HepG2 (cell line): ENCODE data around the gene VPS37D. TPM values are rescaled to one million over a fixed set of nuclear protein-coding genes. Genes with fewer than 3 reads are reported as not detected.
A peak's percentile ranks its signal among the peaks of the same experiment; 100 is the strongest.

Source experiments
- ASH2L ChIP-seq: fragments of 300-600, 200-600 bp; sonication (generic); IDR thresholded peaks from 2 replicates; pipeline ENCODE4 v1.7.0; 2017; ENCODE audit warnings: low read depth, mild to moderate bottlenecking, moderate library complexity, mixed read lengths, low read length; ENCODE audit not compliant: insufficient read length
- CHD2 ChIP-seq: IDR thresholded peaks from 2 replicates; pipeline ENCODE4 v1.6.1; 2011; ENCODE audit warnings: low read depth, low read length, improper control_type of control experiment
- JUND ChIP-seq: sonication (generic); formaldehyde crosslinking; IDR thresholded peaks from 2 replicates; pipeline ENCODE4 v1.8.0; 2022; ENCODE audit warnings: mild to moderate bottlenecking, missing genetic modification reagents
- PITX1 ChIP-seq: sonication (generic); formaldehyde crosslinking; IDR thresholded peaks from 2 replicates; pipeline ENCODE4 v1.5.1; 2020; ENCODE audit warnings: mild to moderate bottlenecking, missing genetic modification reagents
- SNRNP70 ChIP-seq: fragments of 200-400 bp; formaldehyde crosslinking; IDR thresholded peaks from 2 replicates; pipeline ENCODE4 v1.6.1; 2017; ENCODE audit warnings: mild to moderate bottlenecking, low read depth, low read length, moderate library complexity
- SP5 ChIP-seq: IDR thresholded peaks from 2 replicates; pipeline ENCODE4 v1.6.1; 2016; ENCODE audit warnings: low read depth, borderline replicate concordance
- TGIF2 ChIP-seq: IDR thresholded peaks from 2 replicates; pipeline ENCODE4 v1.6.1; 2016; ENCODE audit warnings: control low read depth, missing compliant biosample characterization
- YY1 ChIP-seq: IDR thresholded peaks from 2 replicates; pipeline ENCODE4 v1.6.1; 2011; ENCODE audit warnings: low read length, low read depth, moderate library complexity, mild to moderate bottlenecking; ENCODE audit not compliant: insufficient read depth, insufficient replicate concordance
- ZNF335 ChIP-seq: sonication (generic); formaldehyde crosslinking; IDR thresholded peaks from 2 replicates; pipeline ENCODE4 v1.4.0; 2020; ENCODE audit warnings: missing genetic modification reagents
- ZNF629 ChIP-seq: sonication (generic); formaldehyde crosslinking; conservative IDR thresholded peaks from 2 replicates; pipeline ENCODE4 v1.5.0; 2020; ENCODE audit warnings: missing genetic modification reagents
- ZNF773 ChIP-seq: sonication (generic); formaldehyde crosslinking; IDR thresholded peaks from 2 replicates; pipeline ENCODE4 v1.4.0; 2020; ENCODE audit warnings: missing genetic modification reagents, borderline replicate concordance
- ZNF790 ChIP-seq: sonication (generic); formaldehyde crosslinking; IDR thresholded peaks from 2 replicates; pipeline ENCODE4 v1.8.0; 2022; ENCODE audit warnings: missing genetic modification reagents, mild to moderate bottlenecking, borderline replicate concordance
- ZSCAN12 ChIP-seq: sonication (generic); formaldehyde crosslinking; IDR thresholded peaks from 2 replicates; pipeline ENCODE4 v1.9.0; 2021; ENCODE audit warnings: mild to moderate bottlenecking, missing genetic modification reagents
- polyA plus RNA-seq, 8 experiments: library from polyadenylated mRNA; depleted of rRNA in 3 of 8; stranded (reverse) in 7 of 8; unstranded in 1 of 8; fragments of >200 nt; fragmentation: Illumina TruSeq in 4 of 8; extraction: Trizol in 4 of 8; gene quantifications; 2 replicates each; pipeline versions ENCODE4 v1.2.1 to v1.2.3, GENCODE V29; 2011 to 2016; ENCODE audit warnings: low read depth in 4 of 8, missing spikeins in 1 of 8, mixed read lengths in 1 of 8; ENCODE audit not compliant: insufficient read depth in 1 of 8
- total RNA-seq, 5 experiments: library from RNA; depleted of rRNA; stranded (reverse); fragments of >200 nt; fragmentation: Illumina TruSeq; extraction: Trizol; gene quantifications; 2 replicates each; pipeline ENCODE4 v1.2.3, GENCODE V29; 2016; ENCODE audit warnings: low read depth in 1 of 5
- TF ChIP-seq, protein P1 (sequence below): sonication (generic); formaldehyde crosslinking; IDR thresholded peaks from 2 replicates; pipeline ENCODE4 v1.8.0; 2022; ENCODE audit warnings: mild to moderate bottlenecking, missing genetic modification reagents, moderate library complexity
- TF ChIP-seq, protein P2 (sequence below): sonication (generic); formaldehyde crosslinking; IDR thresholded peaks from 2 replicates; pipeline ENCODE4 v1.4.0; 2020; ENCODE audit warnings: missing genetic modification reagents
- TF ChIP-seq, protein P3 (sequence below): sonication (generic); formaldehyde crosslinking; IDR thresholded peaks from 2 replicates; pipeline ENCODE4 v1.4.0; 2020; ENCODE audit warnings: mild to moderate bottlenecking, missing genetic modification reagents
- TF ChIP-seq, protein P4 (sequence below): sonication (generic); formaldehyde crosslinking; IDR thresholded peaks from 2 replicates; pipeline ENCODE4 v1.4.0; 2020; ENCODE audit warnings: missing genetic modification reagents
- TF ChIP-seq, protein P5 (sequence below): sonication (generic); formaldehyde crosslinking; IDR thresholded peaks from 2 replicates; pipeline ENCODE4 v1.5.0; 2020; ENCODE audit warnings: mild to moderate bottlenecking, missing genetic modification reagents, moderate library complexity

VPS37D gene
- total and polyA plus RNA-seq, 2 of the 13 experiments (the other 11 are each of a cell fraction or from before 2014, with no cell fraction given): 3.8 to 6.3 TPM

DNA sequence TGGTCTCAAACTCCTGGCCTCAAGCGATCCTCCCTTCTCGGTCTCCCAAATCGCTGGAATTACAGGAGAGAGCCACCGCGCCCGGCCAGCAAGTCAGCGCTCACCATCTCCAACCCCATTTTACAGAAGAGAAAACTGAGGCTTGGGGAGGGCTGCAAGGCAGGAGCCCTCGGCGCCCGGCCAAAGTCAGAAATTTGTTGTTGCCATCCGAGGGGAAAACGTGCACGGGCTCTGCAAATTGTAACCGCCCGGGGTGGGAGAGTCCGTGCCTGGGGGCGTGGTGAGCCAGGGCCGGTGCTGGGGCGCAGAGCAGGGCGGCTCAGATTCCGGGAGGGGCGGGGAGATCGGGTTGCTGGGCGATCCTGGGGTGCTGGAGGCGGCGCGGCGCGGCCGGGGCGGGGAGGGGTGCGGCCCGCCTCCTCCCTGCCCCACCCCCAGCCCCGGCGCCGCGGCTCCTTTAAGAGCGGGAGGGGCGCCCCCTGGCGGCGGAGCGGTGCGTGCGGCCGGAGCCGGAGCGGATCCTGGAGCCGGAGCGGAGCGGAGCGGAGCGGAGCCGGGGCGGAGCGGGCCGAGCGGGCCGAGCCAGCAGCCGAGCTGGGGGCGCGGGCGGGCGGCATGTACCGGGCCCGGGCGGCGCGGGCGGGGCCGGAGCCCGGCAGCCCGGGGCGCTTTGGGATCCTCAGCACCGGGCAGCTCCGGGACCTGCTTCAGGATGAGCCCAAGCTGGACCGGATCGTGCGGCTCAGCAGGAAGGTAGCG lies at the start of gene VPS37D (continued):
- TF ChIP-seq, protein P1, sequence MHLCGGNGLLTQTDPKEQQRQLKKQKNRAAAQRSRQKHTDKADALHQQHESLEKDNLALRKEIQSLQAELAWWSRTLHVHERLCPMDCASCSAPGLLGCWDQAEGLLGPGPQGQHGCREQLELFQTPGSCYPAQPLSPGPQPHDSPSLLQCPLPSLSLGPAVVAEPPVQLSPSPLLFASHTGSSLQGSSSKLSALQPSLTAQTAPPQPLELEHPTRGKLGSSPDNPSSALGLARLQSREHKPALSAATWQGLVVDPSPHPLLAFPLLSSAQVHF (CRISPR knock-in tag): no peak
- TF ChIP-seq, protein P2, sequence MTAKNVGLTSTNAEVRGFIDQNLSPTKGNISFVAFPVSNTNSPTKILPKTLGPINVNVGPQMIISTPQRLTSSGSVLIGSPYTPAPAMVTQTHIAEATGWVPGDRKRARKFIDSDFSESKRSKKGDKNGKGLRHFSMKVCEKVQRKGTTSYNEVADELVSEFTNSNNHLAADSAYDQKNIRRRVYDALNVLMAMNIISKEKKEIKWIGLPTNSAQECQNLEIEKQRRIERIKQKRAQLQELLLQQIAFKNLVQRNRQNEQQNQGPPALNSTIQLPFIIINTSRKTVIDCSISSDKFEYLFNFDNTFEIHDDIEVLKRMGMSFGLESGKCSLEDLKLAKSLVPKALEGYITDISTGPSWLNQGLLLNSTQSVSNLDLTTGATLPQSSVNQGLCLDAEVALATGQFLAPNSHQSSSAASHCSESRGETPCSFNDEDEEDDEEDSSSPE (CRISPR knock-in tag): no peak
- peak; percentile 22 for TF ChIP-seq ASH2L
- TF ChIP-seq CHD2: 0 out of 2 replicates have a peak, but pooled peaks have one; percentile 13
- TF ChIP-seq TGIF2: no peak
- TF ChIP-seq, protein P3, sequence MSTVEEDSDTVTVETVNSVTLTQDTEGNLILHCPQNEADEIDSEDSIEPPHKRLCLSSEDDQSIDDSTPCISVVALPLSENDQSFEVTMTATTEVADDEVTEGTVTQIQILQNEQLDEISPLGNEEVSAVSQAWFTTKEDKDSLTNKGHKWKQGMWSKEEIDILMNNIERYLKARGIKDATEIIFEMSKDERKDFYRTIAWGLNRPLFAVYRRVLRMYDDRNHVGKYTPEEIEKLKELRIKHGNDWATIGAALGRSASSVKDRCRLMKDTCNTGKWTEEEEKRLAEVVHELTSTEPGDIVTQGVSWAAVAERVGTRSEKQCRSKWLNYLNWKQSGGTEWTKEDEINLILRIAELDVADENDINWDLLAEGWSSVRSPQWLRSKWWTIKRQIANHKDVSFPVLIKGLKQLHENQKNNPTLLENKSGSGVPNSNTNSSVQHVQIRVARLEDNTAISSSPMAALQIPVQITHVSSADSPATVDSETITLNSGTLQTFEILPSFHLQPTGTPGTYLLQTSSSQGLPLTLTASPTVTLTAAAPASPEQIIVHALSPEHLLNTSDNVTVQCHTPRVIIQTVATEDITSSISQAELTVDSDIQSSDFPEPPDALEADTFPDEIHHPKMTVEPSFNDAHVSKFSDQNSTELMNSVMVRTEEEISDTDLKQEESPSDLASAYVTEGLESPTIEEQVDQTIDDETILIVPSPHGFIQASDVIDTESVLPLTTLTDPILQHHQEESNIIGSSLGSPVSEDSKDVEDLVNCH (CRISPR knock-in tag): no peak
- peak; percentile 100 for TF ChIP-seq ZNF629 (CRISPR knock-in tag)
- no peak for TF ChIP-seq ZSCAN12 (CRISPR knock-in tag)
- no peak for TF ChIP-seq ZNF790 (CRISPR knock-in tag)
- TF ChIP-seq ZNF773: no peak
- no peak for TF ChIP-seq SNRNP70
- no peak for TF ChIP-seq PITX1 (CRISPR knock-in tag)
- TF ChIP-seq SP5 (CRISPR knock-in tag): peak; percentile 71
- TF ChIP-seq YY1: peak; percentile 78
- no peak for TF ChIP-seq ZNF335 (CRISPR knock-in tag)
- TF ChIP-seq, protein P4, sequence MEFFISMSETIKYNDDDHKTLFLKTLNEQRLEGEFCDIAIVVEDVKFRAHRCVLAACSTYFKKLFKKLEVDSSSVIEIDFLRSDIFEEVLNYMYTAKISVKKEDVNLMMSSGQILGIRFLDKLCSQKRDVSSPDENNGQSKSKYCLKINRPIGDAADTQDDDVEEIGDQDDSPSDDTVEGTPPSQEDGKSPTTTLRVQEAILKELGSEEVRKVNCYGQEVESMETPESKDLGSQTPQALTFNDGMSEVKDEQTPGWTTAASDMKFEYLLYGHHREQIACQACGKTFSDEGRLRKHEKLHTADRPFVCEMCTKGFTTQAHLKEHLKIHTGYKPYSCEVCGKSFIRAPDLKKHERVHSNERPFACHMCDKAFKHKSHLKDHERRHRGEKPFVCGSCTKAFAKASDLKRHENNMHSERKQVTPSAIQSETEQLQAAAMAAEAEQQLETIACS (CRISPR knock-in tag): no peak
- TF ChIP-seq, protein P5, sequence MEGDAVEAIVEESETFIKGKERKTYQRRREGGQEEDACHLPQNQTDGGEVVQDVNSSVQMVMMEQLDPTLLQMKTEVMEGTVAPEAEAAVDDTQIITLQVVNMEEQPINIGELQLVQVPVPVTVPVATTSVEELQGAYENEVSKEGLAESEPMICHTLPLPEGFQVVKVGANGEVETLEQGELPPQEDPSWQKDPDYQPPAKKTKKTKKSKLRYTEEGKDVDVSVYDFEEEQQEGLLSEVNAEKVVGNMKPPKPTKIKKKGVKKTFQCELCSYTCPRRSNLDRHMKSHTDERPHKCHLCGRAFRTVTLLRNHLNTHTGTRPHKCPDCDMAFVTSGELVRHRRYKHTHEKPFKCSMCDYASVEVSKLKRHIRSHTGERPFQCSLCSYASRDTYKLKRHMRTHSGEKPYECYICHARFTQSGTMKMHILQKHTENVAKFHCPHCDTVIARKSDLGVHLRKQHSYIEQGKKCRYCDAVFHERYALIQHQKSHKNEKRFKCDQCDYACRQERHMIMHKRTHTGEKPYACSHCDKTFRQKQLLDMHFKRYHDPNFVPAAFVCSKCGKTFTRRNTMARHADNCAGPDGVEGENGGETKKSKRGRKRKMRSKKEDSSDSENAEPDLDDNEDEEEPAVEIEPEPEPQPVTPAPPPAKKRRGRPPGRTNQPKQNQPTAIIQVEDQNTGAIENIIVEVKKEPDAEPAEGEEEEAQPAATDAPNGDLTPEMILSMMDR (CRISPR knock-in tag): peak; percentile 79
- no peak for TF ChIP-seq JUND (CRISPR knock-in tag)
